RWPE1 (cell line): ENCODE data around the gene SRRM5.

Source experiments
- CTCF ChIA-PET: fragments of 350-600 bp; sonication (Branson Sonifier 250); formaldehyde crosslinking; extraction: SDS; loops from one replicate; lab custom pipeline; 2021; lab: Yijun Ruan, JAX
- POLR2A ChIA-PET: fragments of 400-600 bp; formaldehyde crosslinking; extraction: SDS; loops from one replicate; lab custom pipeline; 2020; ENCODE audit warnings: antibody characterized with exemption; ENCODE audit not compliant: low non-redundant PET; lab: Yijun Ruan, JAX
- DNase-seq: peaks from one replicate; pipeline ENCODE4 v3.0.0; 2012; ENCODE audit warnings: low spot score
- H3K27ac ChIP-seq: fragments of 450-650 bp; 2 replicates; pipeline ENCODE4 v1.5.1; 2017
- TF ChIP-seq, protein P1 (sequence below): fragments of 450-650 bp; conservative IDR thresholded peaks from 2 replicates; pipeline ENCODE4 v1.5.1; 2017; ENCODE audit warnings: low read depth, mild to moderate bottlenecking

SRRM5 gene

DNA sequence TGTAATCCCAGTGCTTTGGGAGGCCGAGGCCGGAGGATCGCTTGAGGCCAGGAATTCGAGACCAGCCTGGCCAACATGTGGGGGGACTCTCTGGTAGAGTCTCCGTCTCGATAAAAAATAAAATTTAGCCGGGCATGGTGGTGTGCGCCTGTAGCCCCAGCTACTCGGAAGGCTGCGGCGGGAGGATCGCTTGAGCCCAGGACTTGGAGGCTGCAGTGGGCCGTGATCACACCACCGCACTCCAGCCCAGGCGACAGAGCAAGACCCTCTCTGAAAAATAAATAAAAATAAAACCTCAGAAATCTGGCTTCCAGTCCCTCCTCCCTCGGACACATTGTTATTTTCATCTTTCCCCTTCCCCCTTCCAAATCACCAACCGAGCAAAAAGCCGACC, 16.3 kb upstream of the SRRM5 start:
- DNase-seq = no peak
- POLR2A ChIA-PET = interaction anchor here (0.6 to 1.1 kb wide), 4 partner anchors 11 to 76 kb away, joined by 3 to 5 read pairs (median 4); no protein-coding TSS in a partner anchor

DNA sequence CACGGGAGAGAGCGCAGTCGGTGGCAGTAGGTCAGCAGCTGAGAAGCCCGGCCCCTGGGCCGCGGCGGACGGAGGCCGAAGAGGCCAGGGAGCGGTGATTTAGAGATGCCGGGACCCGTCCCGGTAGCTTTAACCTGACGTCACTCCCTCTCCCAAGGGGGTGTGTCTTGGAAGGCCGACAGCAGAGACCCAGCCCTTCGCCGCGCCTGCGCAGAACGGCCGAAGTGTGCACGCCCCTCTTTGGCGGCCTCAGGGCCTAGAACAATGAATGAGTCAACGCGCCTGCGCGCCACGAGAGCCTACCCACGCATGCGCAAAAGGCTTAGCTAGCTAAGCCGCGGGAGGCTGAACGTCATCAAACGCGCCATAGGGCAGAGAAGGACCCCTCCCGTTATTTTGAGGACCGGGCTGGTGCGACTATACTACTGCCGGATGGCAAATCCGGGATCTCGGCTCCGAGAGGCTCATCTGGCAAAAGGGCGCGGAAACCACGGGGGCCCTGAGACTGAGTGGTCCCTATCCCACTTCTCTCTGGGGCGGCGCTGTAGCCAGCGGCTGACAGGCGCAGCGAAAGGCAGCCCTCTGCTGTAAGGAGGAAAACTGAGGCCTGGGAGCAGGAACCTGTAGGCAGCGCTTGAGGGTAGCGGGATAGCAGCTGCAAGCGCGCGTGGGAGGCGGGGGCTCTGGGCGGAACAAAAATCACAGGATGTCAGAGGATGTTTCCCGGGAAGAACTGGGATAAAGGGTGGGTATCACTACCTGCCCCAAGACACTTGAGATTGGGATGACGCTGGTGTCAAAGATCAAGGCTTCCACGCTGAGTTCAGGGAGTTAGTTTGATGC, 15.7 kb upstream of the SRRM5 start, which contains the start of the genes IRGQ and ZNF576:
TSS of gene IRGQ (minus strand) at position 136 of the 843 bp plus-strand sequence. CDS start 796 bp downstream, outside the sequence.
TSS of gene ZNF576 (plus strand) at position 597 of the 843 bp plus-strand sequence. CDS start 514 bp downstream, outside the sequence.
- ChIA-PET CTCF (interaction anchor here (0.6 kb wide), 1 partner anchor 158 kb away, joined by 3 read pairs; no protein-coding TSS in a partner anchor), POLR2A (interaction anchor here (0.6 to 1.1 kb wide), 3 partner anchors 10 to 32 kb away, joined by 3 to 5 read pairs (median 4); no protein-coding TSS in a partner anchor)
- peak within 1 kb of the TSS; percentile 92 for H3K27ac ChIP-seq
- TF ChIP-seq, protein P1, sequence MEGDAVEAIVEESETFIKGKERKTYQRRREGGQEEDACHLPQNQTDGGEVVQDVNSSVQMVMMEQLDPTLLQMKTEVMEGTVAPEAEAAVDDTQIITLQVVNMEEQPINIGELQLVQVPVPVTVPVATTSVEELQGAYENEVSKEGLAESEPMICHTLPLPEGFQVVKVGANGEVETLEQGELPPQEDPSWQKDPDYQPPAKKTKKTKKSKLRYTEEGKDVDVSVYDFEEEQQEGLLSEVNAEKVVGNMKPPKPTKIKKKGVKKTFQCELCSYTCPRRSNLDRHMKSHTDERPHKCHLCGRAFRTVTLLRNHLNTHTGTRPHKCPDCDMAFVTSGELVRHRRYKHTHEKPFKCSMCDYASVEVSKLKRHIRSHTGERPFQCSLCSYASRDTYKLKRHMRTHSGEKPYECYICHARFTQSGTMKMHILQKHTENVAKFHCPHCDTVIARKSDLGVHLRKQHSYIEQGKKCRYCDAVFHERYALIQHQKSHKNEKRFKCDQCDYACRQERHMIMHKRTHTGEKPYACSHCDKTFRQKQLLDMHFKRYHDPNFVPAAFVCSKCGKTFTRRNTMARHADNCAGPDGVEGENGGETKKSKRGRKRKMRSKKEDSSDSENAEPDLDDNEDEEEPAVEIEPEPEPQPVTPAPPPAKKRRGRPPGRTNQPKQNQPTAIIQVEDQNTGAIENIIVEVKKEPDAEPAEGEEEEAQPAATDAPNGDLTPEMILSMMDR = no peak
- peak; percentile 99 for DNase-seq

More for the DNA sequence above, 16.3 kb upstream of the SRRM5 start:
- H3K27ac ChIP-seq = peak overlapping the region; percentile 92
- TF ChIP-seq, protein P1 = no peak
- CTCF ChIA-PET = interaction anchor here (0.6 kb wide), 1 partner anchor 158 kb away, joined by 3 read pairs; no protein-coding TSS in a partner anchor

DNA sequence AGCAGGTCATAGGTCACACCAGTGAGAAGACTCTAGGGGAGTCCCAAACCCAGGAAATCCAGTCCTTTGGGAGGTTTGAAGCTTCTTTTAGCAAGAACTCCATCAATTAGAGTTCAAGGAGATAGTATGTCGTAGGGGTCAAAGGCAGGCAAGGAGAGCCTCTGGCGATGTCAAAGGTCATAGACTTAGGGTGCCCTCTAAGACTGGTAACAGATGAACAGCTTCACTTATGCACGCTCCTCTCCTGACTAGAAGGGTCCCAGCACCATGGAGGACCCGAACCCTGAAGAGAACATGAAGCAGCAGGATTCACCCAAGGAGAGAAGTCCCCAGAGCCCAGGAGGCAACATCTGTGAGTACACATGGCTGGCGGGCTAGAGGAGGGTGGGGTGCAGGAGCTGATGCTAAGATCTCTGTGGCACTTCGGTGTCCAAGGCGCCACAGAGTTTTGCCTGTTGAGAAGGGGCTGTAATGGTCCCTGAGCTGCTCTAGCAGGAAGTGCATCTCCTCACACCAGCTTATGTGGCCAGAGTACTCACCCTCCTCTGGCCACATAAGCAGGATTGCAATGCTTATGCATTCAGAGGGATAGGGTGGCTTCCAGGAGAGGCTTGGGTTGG, 14.9 kb upstream of the SRRM5 start:
- TF ChIP-seq, protein P1 = no peak
- H3K27ac ChIP-seq = peak overlapping the region; percentile 92
- ChIA-PET POLR2A (interaction anchor here (0.6 kb wide), 1 partner anchor 171 kb away, joined by 3 read pairs; no protein-coding TSS in a partner anchor), CTCF (interaction anchor here (0.9 to 1.0 kb wide), 2 partner anchors 23 to 62 kb away, joined by 3 read pairs; no protein-coding TSS in a partner anchor)
- DNase-seq = no peak

DNA sequence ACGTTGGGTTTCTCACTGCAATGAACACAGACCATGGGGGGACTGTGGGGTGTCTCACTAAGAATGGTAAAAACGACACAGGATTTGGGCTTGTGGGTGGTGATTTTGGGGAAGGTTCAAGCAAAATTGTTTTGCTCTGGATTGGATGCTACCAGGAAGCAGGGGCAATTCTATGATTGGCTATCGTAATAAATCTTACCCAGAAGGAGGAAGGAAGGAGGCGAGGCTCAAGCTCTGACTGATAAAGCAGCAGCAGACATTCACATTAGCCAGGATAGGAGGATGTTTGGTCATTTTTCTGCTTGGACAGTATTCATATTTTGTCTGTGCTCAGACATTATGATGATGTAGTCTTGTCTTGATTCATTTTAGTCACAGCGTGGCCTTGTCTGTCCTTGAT, 14.0 kb upstream of the SRRM5 start:
- TF ChIP-seq, protein P1 = no peak
- CTCF ChIA-PET = interaction anchor here (1.0 kb wide), 1 partner anchor 24 kb away, joined by 3 read pairs; no protein-coding TSS in a partner anchor
- no peak for DNase-seq
- no peak overlapping the region for H3K27ac ChIP-seq
- POLR2A ChIA-PET = interaction anchor here (0.6 kb wide), 1 partner anchor 70 kb away, joined by 5 read pairs; no protein-coding TSS in a partner anchor

DNA sequence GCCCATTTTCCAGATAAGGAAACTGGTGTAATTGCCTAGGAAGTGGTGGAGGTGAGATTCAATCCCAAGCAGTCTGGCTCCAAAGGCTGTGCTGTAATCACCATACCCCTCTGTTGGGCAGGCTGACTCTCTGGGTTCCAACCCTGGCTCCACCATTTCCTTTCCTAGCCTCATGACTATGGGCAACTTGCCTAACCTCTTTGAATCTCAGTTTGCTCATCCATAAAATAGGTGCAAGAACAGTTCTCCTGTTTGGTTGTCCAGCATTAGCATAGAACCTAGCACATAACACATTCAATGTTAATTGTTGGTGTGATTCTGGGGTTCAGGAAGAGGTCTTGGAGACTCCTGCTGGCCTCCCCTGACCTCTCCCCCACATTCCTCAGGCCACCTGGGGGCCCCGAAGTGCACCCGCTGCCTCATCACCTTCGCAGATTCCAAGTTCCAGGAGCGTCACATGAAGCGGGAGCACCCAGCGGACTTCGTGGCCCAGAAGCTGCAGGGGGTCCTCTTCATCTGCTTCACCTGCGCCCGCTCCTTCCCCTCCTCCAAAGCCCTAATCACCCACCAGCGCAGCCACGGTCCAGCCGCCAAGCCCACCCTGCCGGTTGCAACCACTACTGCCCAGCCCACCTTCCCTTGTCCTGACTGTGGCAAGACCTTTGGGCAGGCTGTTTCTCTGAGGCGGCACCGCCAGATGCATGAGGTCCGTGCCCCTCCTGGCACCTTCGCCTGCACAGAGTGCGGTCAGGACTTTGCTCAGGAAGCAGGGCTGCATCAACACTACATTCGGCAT, 13.2 kb upstream of the SRRM5 start:
- POLR2A ChIA-PET = no interaction called here
- DNase-seq = no peak
- 0 out of 2 replicates have a peak overlapping the region, but pooled peaks have one; percentile 7 for H3K27ac ChIP-seq
- CTCF ChIA-PET = no interaction called here
- TF ChIP-seq, protein P1 = no peak
